Neural crest cell (in vitro differentiated cells): ENCODE measurements around the gene GPSM1. TPM values are rescaled to one million over a fixed set of nuclear protein-coding genes. Genes with fewer than 3 reads are reported as not detected.

Experiments used
- DNase-seq: peaks from one replicate; pipeline ENCODE4 v3.0.0; 2021; ENCODE audit warnings: low read depth, mixed read lengths, low spot score
- H3K27ac Mint-ChIP-seq: one replicate; pipeline ENCODE4 v1.8.0; 2021; ENCODE audit warnings: mild to moderate bottlenecking, mixed read lengths; ENCODE audit not compliant: unreplicated experiment
- H3K27me3 Mint-ChIP-seq: 2 replicates; pipeline ENCODE4 v1.8.0; 2021; ENCODE audit warnings: low read depth, mild to moderate bottlenecking, mixed read lengths
- H3K36me3 Mint-ChIP-seq: 2 replicates; pipeline ENCODE4 v1.8.0; 2021; ENCODE audit warnings: low read depth, mild to moderate bottlenecking, mixed read lengths
- H3K4me1 Mint-ChIP-seq: 2 replicates; pipeline ENCODE4 v1.8.0; 2021; ENCODE audit warnings: mixed read lengths
- H3K4me3 Mint-ChIP-seq: one replicate; pipeline ENCODE4 v1.8.0; 2021; ENCODE audit warnings: mild to moderate bottlenecking, mixed read lengths
- H3K9me3 Mint-ChIP-seq: 2 replicates; pipeline ENCODE4 v1.8.0; 2021; ENCODE audit warnings: mixed read lengths
- CTCF ChIP-seq: fragments of 200-600 bp; sonication (generic); conservative IDR thresholded peaks from 2 replicates; pipeline ENCODE4 v1.5.0; 2021; ENCODE audit warnings: antibody characterized with exemption, mild to moderate bottlenecking
- total RNA-seq: library from RNA; stranded (reverse); gene quantifications from 2 replicates; pipeline ENCODE4 v1.2.1, GENCODE V29; 2021

GPSM1 gene
- total RNA-seq, 1 donor from 2014 or later: 56.7 TPM

GRCh38 chr9:136371533-136371880 is 44.2 kb downstream of the GPSM1 start:
- no peak overlapping the region for H3K27ac Mint-ChIP-seq
- H3K27me3 Mint-ChIP-seq: no peaks in the 10 kb centered on the region
- no peaks in the 10 kb centered on the region for H3K36me3 Mint-ChIP-seq
- no peak for DNase-seq
- no peaks in the 10 kb centered on the region for H3K9me3 Mint-ChIP-seq
- H3K4me1 Mint-ChIP-seq: peaks cover 10% of the 10 kb centered on the region
- TF ChIP-seq CTCF: no peak
- H3K4me3 Mint-ChIP-seq: no peak overlapping the region

GRCh38 chr9:136372006-136372405 is 44.7 kb downstream of the GPSM1 start:
- DNase-seq: no peak
- Mint-ChIP-seq H3K9me3 (no peaks in the 10 kb centered on the region), H3K27me3 (no peaks in the 10 kb centered on the region), H3K27ac (no peak overlapping the region), H3K4me3 (no peak overlapping the region), H3K36me3 (no peaks in the 10 kb centered on the region), H3K4me1 (peaks cover 10% of the 10 kb centered on the region)
- no peak for TF ChIP-seq CTCF

GRCh38 chr9:136372561-136373299 is 45.4 kb downstream of the GPSM1 start:
- Mint-ChIP-seq H3K4me3 (peak overlapping the region; percentile 68), H3K9me3 (no peaks in the 10 kb centered on the region), H3K4me1 (peaks cover 10% of the 10 kb centered on the region), H3K27ac (peak overlapping the region; percentile 6), H3K27me3 (no peaks in the 10 kb centered on the region), H3K36me3 (no peaks in the 10 kb centered on the region)
- TF ChIP-seq CTCF: peak; percentile 35
- peak; percentile 54 for DNase-seq

GRCh38 chr9:136373300-136374182 is 46.2 kb downstream of the GPSM1 start, which contains the start of gene CARD9:
Gene CARD9, minus strand, starts transcription at chr9:136373669. Its CDS starts 1,591 bp downstream, at chr9:136372078.
- Mint-ChIP-seq H3K4me1 (peaks cover 10% of the 10 kb centered on the region), H3K4me3 (peak within 1 kb of the TSS; percentile 68), H3K9me3 (no peaks in the 10 kb centered on the region), H3K27me3 (no peaks in the 10 kb centered on the region), H3K27ac (peak within 1 kb of the TSS; percentile 6), H3K36me3 (no peaks in the 10 kb centered on the region)
- no peak for DNase-seq
- TF ChIP-seq CTCF: no peak

GRCh38 chr9:136374183-136374575 is 46.8 kb downstream of the GPSM1 start:
- TF ChIP-seq CTCF: no peak
- Mint-ChIP-seq H3K9me3 (no peaks in the 10 kb centered on the region), H3K4me1 (peaks cover 10% of the 10 kb centered on the region), H3K27me3 (no peaks in the 10 kb centered on the region), H3K27ac (no peak overlapping the region), H3K36me3 (no peaks in the 10 kb centered on the region), H3K4me3 (no peak overlapping the region)
- no peak for DNase-seq
